HG02798 (cell line): ENCODE results near the gene STAT2.

Source experiments
- ATAC-seq: cut with Tn5 transposase; IDR thresholded peaks from one replicate; pipeline ENCODE4 v1.9.1; 2021; ENCODE audit warnings: mild to moderate bottlenecking; ENCODE audit not compliant: unreplicated experiment, poor library complexity

The STAT2 gene

GRCh38 chr12:56298828-56299227 lies 61.1 kb downstream of the STAT2 start:
- no peak for ATAC-seq

- ATAC-seq = no peak
Observed at GRCh38 chr12:56297400-56297799, 62.5 kb downstream of the STAT2 start.

- no peak for ATAC-seq
Observed at GRCh38 chr12:56296295-56296694, 63.6 kb downstream of the STAT2 start.

- no peak for ATAC-seq
Observed at GRCh38 chr12:56293795-56294194, 66.1 kb downstream of the STAT2 start.
